Tibial artery (tissue), 4 donors: ENCODE measurements around the gene S100P.
A peak's percentile ranks its signal among the peaks of the same experiment; 100 is the strongest.

Experiments
- DNase-seq, 2 donors: peaks; one replicate each; pipeline ENCODE4 v3.0.0-alpha.2; 2019
- H3K27ac ChIP-seq, 2 donors: fragments of 200-600 bp; sonication (generic) in 1 of 2; 1 replicate in 1 of 2; 2 replicates in 1 of 2; pipeline ENCODE4 v1.5.1; 2018 to 2019; ENCODE audit warnings: mild to moderate bottlenecking in 1 of 2
- H3K27me3 ChIP-seq, 2 donors: fragments of 200-600 bp; sonication (generic) in 1 of 2; one replicate each; pipeline versions ENCODE4 v1.5.1 to v1.6.0; 2016 to 2019
- H3K36me3 ChIP-seq, 3 donors: fragments of 200-600 bp; sonication (generic) in 2 of 3; one replicate each; pipeline ENCODE4 v1.5.1; 2016 to 2019; ENCODE audit warnings: mild to moderate bottlenecking in 2 of 3
- H3K4me1 ChIP-seq, 4 donors: fragments of 200-600 bp; sonication (generic) in 2 of 4; 1 replicate in 3 of 4; 2 replicates in 1 of 4; pipeline ENCODE4 v1.5.1; 2016 to 2019
- H3K4me3 ChIP-seq, 2 donors: fragments of 200-600 bp; sonication (generic) in 1 of 2; 1 replicate in 1 of 2; 2 replicates in 1 of 2; pipeline ENCODE4 v1.5.1; 2018 to 2019; ENCODE audit warnings: mild to moderate bottlenecking in 2 of 2
- H3K9me3 ChIP-seq, 3 donors: fragments of 200-600 bp; sonication (generic) in 1 of 3; one replicate each; pipeline ENCODE4 v1.5.1; 2016 to 2019
- intact Hi-C: fragments of 100-400 bp; cut with DNase I; formaldehyde crosslinking; loops from one replicate; pipeline ENCODE4 v1.15.0; 2023; ENCODE audit warnings: low total_unique reads
- TF ChIP-seq, protein P1 (sequence below), 2 experiments: fragments of 200-600 bp in 1 of 2; fragments of 450-650 bp in 1 of 2; IDR thresholded peaks; one replicate each; pipeline ENCODE4 v1.5.1; 2017 to 2019; ENCODE audit warnings: antibody characterized with exemption in 2 of 2, mild to moderate bottlenecking in 1 of 2, moderate library complexity in 1 of 2

Gene S100P

DNA sequence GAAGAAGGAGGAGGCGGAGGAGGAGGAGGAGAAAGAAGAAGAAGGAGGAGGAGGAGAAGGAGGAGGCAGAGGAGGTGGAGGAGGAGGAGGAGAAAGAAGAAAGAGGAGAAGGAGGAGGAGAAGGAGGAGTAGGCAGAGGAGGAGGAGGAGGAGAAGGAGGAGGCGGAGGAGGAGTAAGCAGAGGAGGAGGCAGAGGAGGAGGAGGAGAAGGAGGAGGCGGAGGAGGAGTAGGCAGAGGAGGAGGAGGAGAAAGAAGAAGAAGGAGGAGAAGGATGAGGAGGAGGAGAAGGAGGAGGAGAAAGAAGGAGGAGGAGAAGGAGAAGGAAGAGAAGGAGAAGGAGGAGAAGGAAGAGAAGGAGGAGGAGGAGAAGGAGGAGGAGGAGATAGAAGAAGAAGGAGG is 33.2 kb upstream of the S100P start:
- no peak for DNase-seq
- Histone ChIP-seq H3K27ac (no peak overlapping the region), H3K27me3 (no peaks in the 10 kb centered on the region), H3K4me1 (peaks cover 0 to 24% (median 15%) of the 10 kb centered on the region in 4 donors), H3K9me3 (no peaks in the 10 kb centered on the region), H3K36me3 (no peaks in the 10 kb centered on the region), H3K4me3 (no peak overlapping the region)
- intact Hi-C loops = no loop called here
- TF ChIP-seq, protein P1, sequence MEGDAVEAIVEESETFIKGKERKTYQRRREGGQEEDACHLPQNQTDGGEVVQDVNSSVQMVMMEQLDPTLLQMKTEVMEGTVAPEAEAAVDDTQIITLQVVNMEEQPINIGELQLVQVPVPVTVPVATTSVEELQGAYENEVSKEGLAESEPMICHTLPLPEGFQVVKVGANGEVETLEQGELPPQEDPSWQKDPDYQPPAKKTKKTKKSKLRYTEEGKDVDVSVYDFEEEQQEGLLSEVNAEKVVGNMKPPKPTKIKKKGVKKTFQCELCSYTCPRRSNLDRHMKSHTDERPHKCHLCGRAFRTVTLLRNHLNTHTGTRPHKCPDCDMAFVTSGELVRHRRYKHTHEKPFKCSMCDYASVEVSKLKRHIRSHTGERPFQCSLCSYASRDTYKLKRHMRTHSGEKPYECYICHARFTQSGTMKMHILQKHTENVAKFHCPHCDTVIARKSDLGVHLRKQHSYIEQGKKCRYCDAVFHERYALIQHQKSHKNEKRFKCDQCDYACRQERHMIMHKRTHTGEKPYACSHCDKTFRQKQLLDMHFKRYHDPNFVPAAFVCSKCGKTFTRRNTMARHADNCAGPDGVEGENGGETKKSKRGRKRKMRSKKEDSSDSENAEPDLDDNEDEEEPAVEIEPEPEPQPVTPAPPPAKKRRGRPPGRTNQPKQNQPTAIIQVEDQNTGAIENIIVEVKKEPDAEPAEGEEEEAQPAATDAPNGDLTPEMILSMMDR (IDR thresholded peaks at IDR 0.05) = no peak

DNA sequence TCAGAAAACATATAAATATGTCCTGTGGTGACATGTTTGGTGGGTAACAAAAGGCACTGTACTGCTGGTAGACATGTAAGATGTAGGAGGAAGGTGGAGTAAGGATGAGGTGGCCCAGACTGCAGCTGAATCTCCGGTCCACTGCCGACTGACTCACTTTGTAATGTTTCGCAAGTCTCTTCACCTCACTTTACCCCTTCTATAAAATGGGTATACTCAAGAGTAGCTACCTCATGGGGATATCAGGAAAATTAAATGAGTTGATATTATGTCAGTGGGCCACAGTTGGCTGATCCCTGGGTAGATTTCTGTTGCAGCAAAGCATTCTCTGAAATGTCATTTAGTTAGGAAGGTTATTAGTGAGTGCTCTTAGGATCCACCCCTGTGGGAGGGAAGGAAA is 31.1 kb upstream of the S100P start:
- Histone ChIP-seq H3K27ac (no peak overlapping the region), H3K9me3 (no peaks in the 10 kb centered on the region), H3K36me3 (no peaks in the 10 kb centered on the region), H3K27me3 (no peaks in the 10 kb centered on the region), H3K4me1 (peaks cover 0 to 24% (median 15%) of the 10 kb centered on the region in 4 donors), H3K4me3 (no peak overlapping the region)
- no peak for DNase-seq
- intact Hi-C loops = no loop called here
- TF ChIP-seq, protein P1 (IDR thresholded peaks at IDR 0.05) = no peak

DNA sequence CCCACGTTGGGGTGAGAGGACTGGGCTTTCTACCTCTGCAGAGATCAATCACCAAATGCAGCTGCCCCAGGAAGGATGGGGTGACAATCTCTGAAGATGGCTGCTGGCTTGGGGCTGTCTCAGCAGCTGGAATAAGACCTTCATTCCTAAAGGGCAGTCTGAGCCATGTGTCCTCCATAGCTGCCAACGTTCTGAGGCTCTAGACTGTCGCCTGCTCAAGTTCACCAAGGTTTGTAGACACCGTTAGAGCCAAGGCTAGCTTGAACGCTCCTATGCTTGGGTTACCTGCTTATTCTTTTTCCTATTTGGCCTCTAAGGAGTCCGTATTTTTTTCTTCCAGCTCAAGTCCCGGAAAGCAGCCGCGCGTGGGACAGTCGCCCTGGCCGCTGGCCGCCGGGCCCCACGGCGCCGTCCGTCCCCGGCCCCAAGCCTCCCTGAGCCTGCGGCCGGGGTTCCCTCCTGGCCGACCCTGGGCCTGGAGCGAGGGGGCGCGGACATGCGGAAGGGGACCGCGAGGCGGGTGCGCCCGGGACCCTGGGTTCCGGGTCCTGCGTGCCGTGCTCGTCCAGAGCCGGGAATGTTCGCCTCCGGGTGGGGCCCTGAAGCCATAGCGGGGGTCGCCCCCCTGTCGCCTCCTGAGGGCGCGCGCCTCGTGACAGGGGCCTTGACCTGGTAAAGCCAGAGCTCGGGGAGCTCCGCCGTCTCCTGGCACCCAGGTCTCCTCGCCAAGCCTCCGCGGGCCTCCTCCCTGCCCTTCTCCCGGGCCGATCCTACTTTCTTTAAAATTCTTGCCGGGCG is 29.9 kb upstream of the S100P start:
- Histone ChIP-seq H3K9me3 (no peaks in the 10 kb centered on the region), H3K4me1 (peaks cover 0 to 24% (median 12%) of the 10 kb centered on the region in 4 donors), H3K27me3 (no peaks in the 10 kb centered on the region), H3K27ac (peak overlapping the region; percentile 53 to 58), H3K36me3 (no peaks in the 10 kb centered on the region), H3K4me3 (peak overlapping the region; percentile 46 to 55)
- intact Hi-C loops = no loop called here
- TF ChIP-seq, protein P1 (IDR thresholded peaks at IDR 0.05) = no peak
- peak in 1 of 2 donors; percentile 59 for DNase-seq

DNA sequence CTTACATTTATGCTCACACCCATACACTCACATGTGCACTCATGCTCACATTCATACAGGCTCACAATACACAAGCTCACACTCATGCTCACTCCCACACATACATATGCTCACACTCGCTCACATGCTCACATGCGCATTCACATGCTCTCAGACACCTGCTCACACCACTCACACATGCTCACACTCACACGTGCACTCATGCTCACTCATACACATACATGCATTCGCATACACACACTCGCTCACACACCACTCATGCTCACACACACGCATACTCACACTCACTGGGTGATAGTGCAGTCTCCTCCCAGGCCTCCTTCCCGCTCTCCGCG is 28.4 kb upstream of the S100P start:
- Histone ChIP-seq H3K27me3 (no peaks in the 10 kb centered on the region), H3K4me1 (peaks cover 0 to 14% (median 10%) of the 10 kb centered on the region in 4 donors), H3K36me3 (no peaks in the 10 kb centered on the region), H3K4me3 (no peak overlapping the region), H3K9me3 (no peaks in the 10 kb centered on the region), H3K27ac (no peak overlapping the region)
- DNase-seq = peak in 1 of 2 donors; percentile 13
- intact Hi-C loops = no loop called here
- TF ChIP-seq, protein P1 (IDR thresholded peaks at IDR 0.05) = no peak

DNA sequence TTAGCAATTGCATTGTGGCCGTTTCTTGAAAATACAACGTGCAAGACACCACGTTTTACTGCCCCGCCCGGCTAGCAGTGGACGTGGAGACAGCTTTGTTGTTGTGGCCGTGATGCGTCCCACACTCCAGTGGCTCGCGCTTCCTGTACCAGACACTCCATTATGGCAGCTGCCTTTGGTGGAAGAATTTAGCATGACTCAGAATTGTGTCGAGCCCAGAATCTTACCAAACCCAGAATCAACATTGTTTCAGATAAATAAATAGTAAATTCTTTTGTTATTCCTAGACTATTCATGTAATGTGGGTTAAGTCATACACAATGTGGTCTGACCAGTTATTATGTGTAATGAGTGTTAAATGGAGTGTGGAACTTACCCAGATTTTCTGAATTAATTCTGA is 25.3 kb upstream of the S100P start:
- no peak overlapping the region for H3K4me3 ChIP-seq
- intact Hi-C loops = no loop called here
- no peak overlapping the region for H3K27ac ChIP-seq
- H3K4me1 ChIP-seq = peaks cover 0 to 17% (median 14%) of the 10 kb centered on the region in 4 donors
- no peaks in the 10 kb centered on the region for H3K36me3 ChIP-seq
- no peak for DNase-seq
- H3K9me3 ChIP-seq = no peaks in the 10 kb centered on the region
- TF ChIP-seq, protein P1 (IDR thresholded peaks at IDR 0.05) = no peak
- H3K27me3 ChIP-seq = no peaks in the 10 kb centered on the region
